Measurements from ENCODE around the gene CHST14. TPM values are rescaled to one million over a fixed set of nuclear protein-coding genes. Genes with fewer than 3 reads are reported as not detected.

Gene CHST14, protein sequence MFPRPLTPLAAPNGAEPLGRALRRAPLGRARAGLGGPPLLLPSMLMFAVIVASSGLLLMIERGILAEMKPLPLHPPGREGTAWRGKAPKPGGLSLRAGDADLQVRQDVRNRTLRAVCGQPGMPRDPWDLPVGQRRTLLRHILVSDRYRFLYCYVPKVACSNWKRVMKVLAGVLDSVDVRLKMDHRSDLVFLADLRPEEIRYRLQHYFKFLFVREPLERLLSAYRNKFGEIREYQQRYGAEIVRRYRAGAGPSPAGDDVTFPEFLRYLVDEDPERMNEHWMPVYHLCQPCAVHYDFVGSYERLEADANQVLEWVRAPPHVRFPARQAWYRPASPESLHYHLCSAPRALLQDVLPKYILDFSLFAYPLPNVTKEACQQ
- total RNA-seq, result 5.1 and 6.3 TPM in 2 replicates

DNA sequence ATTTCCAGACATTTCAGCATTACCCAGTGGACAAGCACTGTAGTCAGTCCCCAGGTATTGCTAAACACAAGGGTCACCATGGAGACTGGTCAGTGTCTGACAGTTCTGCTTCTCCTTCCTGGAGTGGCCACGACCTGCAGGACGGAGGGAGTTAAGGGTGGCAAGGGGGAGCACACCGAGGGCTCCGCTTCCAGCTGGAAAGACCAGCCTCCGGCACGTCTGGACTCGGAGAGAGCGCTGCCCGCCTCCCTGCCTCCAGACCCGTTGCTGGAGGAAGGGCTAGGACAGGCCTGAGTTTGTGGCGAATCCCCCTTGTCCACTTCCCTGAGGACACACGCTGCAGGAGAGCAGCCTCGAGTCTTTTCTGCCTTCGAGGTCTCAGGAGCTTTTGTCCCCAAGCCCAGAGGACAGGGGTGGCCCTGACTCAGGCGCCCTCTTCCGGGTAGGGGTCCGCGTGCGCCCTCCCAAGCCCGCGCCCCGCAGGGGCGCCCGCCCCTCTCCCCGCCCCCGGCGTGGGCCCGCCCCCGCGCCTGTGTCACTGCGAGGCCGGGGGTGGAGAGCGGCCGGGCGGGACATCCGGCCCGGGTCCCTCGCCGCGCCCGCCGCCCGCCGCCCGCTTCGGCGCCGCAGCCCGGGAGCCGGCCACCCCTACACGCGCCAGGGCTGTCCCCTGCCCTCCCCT lies at the start of gene CHST14:
TSS of gene CHST14 (plus strand) at position 562 of the 682 bp plus-strand sequence. CDS start 230 bp downstream, outside the sequence.

DNA sequence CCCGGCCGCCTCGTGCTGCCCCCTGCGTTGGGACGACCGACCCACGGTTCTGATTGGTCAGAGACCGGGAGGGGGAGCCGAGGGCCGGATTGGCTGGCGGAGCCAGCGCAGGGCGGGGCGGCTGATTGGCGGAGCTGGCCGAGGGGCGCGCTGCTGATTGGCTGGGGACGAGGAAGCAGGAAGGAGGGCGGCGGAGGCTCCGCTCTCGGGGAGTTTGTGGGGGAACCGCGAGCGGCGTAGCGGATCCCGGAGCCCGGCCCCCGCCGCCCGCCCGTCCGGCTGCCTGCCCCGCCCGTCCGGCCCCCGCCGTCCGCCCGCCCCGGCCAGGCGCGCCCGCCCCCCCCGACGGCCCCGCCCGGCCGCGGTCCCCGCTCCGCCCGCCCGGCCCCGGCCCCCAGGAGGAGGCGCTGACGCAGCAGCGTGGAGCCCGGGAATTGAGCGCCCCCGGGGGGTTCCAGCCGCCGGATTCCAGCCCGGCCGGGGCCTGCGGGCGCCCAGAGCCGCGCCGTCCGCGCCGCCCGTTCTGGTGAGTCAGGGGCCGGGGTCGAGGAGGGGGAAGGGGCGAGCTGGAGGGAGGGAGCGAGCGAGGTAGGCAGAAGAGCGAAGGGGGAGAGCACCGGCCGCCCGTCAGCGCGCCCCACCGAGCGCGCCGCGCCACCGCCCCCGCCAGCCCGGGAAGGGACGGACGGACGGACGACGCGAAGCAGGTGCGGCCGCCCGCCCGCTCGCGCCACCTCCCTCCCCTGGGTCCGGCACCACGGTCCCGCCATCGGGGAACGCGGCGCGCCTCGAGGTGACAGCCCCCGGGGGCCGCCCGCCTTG lies 29.8 kb upstream of the CHST14 start, which contains the start of gene BAHD1:
TSS of gene BAHD1 (plus strand) at position 211 of the 822 bp plus-strand sequence. CDS start 17,512 bp downstream, outside the sequence.

Other genes with a start within 250 kb of the CHST14 start
- not detected in 2 replicates for gene PAK6, start 231.9 kb upstream of the CHST14 start, total RNA-seq
- gene ANKRD63, start 187.9 kb upstream of the CHST14 start, total RNA-seq, result not detected in 2 replicates
- gene PLCB2, start 163.0 kb upstream of the CHST14 start, total RNA-seq, result 0.11 TPM in 1 of 2 replicates, not detected in the other
- 17.6 and 28.2 TPM in 2 replicates for gene INAFM2, start 147.3 kb upstream of the CHST14 start, total RNA-seq
- gene CCDC9B, start 130.0 kb upstream of the CHST14 start, total RNA-seq, result 11.8 and 12.4 TPM in 2 replicates
- not detected in 2 replicates for gene PHGR1, start 120.0 kb upstream of the CHST14 start, total RNA-seq
- under 0.01 and 0.09 TPM in 2 replicates for gene DISP2, start 112.8 kb upstream of the CHST14 start, total RNA-seq
- gene KNSTRN, start 88.3 kb upstream of the CHST14 start, total RNA-seq, result 11.2 and 12.3 TPM in 2 replicates
- 28.6 and 38.5 TPM in 2 replicates for gene IVD, start 65.2 kb upstream of the CHST14 start, total RNA-seq
- 6.3 and 7.6 TPM in 2 replicates for gene BAHD1, start 30.0 kb upstream of the CHST14 start, total RNA-seq
- 18.5 and 26.5 TPM in 2 replicates for gene CCDC32, start 94.1 kb downstream of the CHST14 start, total RNA-seq
- gene RPUSD2, start 98.3 kb downstream of the CHST14 start, total RNA-seq, result 8.8 and 9.9 TPM in 2 replicates
- gene KNL1, start 123.3 kb downstream of the CHST14 start, total RNA-seq, result 3.7 and 4.5 TPM in 2 replicates
- gene RAD51, start 224.2 kb downstream of the CHST14 start, total RNA-seq, result 2.7 and 2.8 TPM in 2 replicates

Data from dermis lymphatic vessel endothelial cell (primary cell).